Tibial nerve (tissue), 4 donors: ENCODE results near the gene WDR88. TPM values are rescaled to one million over a fixed set of nuclear protein-coding genes. Genes with fewer than 3 reads are reported as not detected.
"Not testable (repeated sequence)": the region's sequence is repeated elsewhere in the genome, so short reads cannot be mapped to it uniquely, and the experiment has no call there.

Source experiments
- DNase-seq, 2 donors: peaks; one replicate each; pipeline ENCODE4 v3.0.0-alpha.2; 2019; ENCODE audit warnings: low spot score in 2 of 2
- H3K27ac ChIP-seq, 4 donors: fragments of 200-600 bp; sonication (generic) in 3 of 4; one replicate each; pipeline ENCODE4 v1.5.1; 2017 to 2019; ENCODE audit warnings: mild to moderate bottlenecking in 1 of 4
- H3K27me3 ChIP-seq, 2 donors: fragments of 200-600 bp; sonication (generic) in 1 of 2; one replicate each; pipeline versions ENCODE4 v1.5.1 to v1.6.0; 2017 to 2019
- H3K36me3 ChIP-seq, 3 donors: fragments of 200-600 bp; sonication (generic); one replicate each; pipeline ENCODE4 v1.5.1; 2018 to 2019
- H3K4me1 ChIP-seq, 4 donors: fragments of 200-600 bp; sonication (generic) in 3 of 4; one replicate each; pipeline ENCODE4 v1.5.1; 2017 to 2019
- H3K4me3 ChIP-seq, 4 donors: fragments of 200-600 bp; sonication (generic) in 3 of 4; one replicate each; pipeline ENCODE4 v1.5.1; 2017 to 2019; ENCODE audit warnings: mild to moderate bottlenecking in 1 of 4, moderate library complexity in 1 of 4
- H3K9me3 ChIP-seq, 4 donors: fragments of 200-600 bp; sonication (generic) in 3 of 4; one replicate each; pipeline ENCODE4 v1.5.1; 2017 to 2019
- CTCF ChIP-seq, 5 experiments: fragments of 200-600 bp in 3 of 5; fragments of 450-650 bp in 2 of 5; sonication (generic) in 3 of 5; IDR thresholded peaks; one replicate each; pipeline ENCODE4 v1.5.1; 2016 to 2019; ENCODE audit warnings: antibody characterized with exemption in 5 of 5, mild to moderate bottlenecking in 3 of 5, moderate library complexity in 2 of 5
- EP300 ChIP-seq, 2 donors: sonication (generic); formaldehyde crosslinking; IDR thresholded peaks; one replicate each; pipeline ENCODE4 v1.6.1; 2017; ENCODE audit warnings: antibody characterized with exemption in 2 of 2, mild to moderate bottlenecking in 1 of 2
- POLR2A ChIP-seq, 2 donors: fragments of 450-650 bp; IDR thresholded peaks; one replicate each; pipeline ENCODE4 v1.6.1; 2017; ENCODE audit warnings: antibody characterized with exemption in 2 of 2, mild to moderate bottlenecking in 2 of 2, moderate library complexity in 2 of 2
- WGBS, 2 donors: methylation state at CpG; one replicate each; pipeline ENCODE4 v1.1.5; 2018; 5-methylcytosine and 5-hydroxymethylcytosine counted together
- total RNA-seq, 4 donors: library from RNA; depleted of rRNA; stranded (reverse); fragments of >200 nt; gene quantifications; one replicate each; pipeline ENCODE4 v1.1.0, GENCODE V29; 2016

The WDR88 gene
- total RNA-seq, 4 donors from 2014 or later: not detected

GRCh38 chr19:33152176-33152575 lies 20.3 kb downstream of the WDR88 start:
- WGBS, 2 donors: 56 to 61% methylated on average over 2 of the region's 2 CpGs
- no peaks in the 10 kb centered on the region for H3K4me1 ChIP-seq

GRCh38 chr19:33152625-33153024 lies 20.7 kb downstream of the WDR88 start:
- WGBS, 2 donors: 71 to 87% methylated on average over 4 of the region's 4 CpGs
- not testable (repeated sequence) for H3K36me3 ChIP-seq, DNase-seq, H3K9me3 ChIP-seq, H3K27me3 ChIP-seq, H3K27ac ChIP-seq, H3K4me1 ChIP-seq, H3K4me3 ChIP-seq

More at GRCh38 chr19:33152176-33152575, 20.3 kb downstream of the WDR88 start:
- Histone ChIP-seq H3K27me3 (no peaks in the 10 kb centered on the region), H3K9me3 (no peaks in the 10 kb centered on the region), H3K27ac (no peak overlapping the region), H3K36me3 (no peaks in the 10 kb centered on the region), H3K4me3 (no peak overlapping the region)
- DNase-seq: no peak
- TF ChIP-seq CTCF (IDR thresholded peaks at IDR 0.05): no peak
- TF ChIP-seq EP300 (IDR thresholded peaks at IDR 0.05): no peak
- TF ChIP-seq POLR2A (IDR thresholded peaks at IDR 0.05): no peak

- not testable (repeated sequence) for H3K4me1 ChIP-seq, H3K9me3 ChIP-seq, DNase-seq, H3K27me3 ChIP-seq, H3K27ac ChIP-seq, H3K4me3 ChIP-seq, H3K36me3 ChIP-seq
- WGBS, 2 donors: 82 to 84% methylated on average over 6 of the region's 6 CpGs
Observed at GRCh38 chr19:33154313-33154712, 22.4 kb downstream of the WDR88 start.

- no peak for TF ChIP-seq CTCF (IDR thresholded peaks at IDR 0.05)
- TF ChIP-seq POLR2A (IDR thresholded peaks at IDR 0.05): no peak
- TF ChIP-seq EP300 (IDR thresholded peaks at IDR 0.05): no peak
- H3K36me3 ChIP-seq: no peaks in the 10 kb centered on the region
Observed at GRCh38 chr19:33156334-33156733, 24.4 kb downstream of the WDR88 start.

GRCh38 chr19:33157906-33158305 lies 26.0 kb downstream of the WDR88 start:
- H3K4me3 ChIP-seq: no peak overlapping the region
- H3K27me3 ChIP-seq: no peaks in the 10 kb centered on the region
- no peak for DNase-seq
- no peaks in the 10 kb centered on the region for H3K9me3 ChIP-seq
- TF ChIP-seq CTCF (IDR thresholded peaks at IDR 0.05) (no peak), EP300 (IDR thresholded peaks at IDR 0.05) (no peak), POLR2A (IDR thresholded peaks at IDR 0.05) (no peak)
- H3K4me1 ChIP-seq: no peaks in the 10 kb centered on the region
- no peak overlapping the region for H3K27ac ChIP-seq
- no peaks in the 10 kb centered on the region for H3K36me3 ChIP-seq
- 60 to 64% methylated on average over 3 of the region's 3 CpGs for WGBS, 2 donors

More at GRCh38 chr19:33156334-33156733, 24.4 kb downstream of the WDR88 start:
- WGBS, 2 donors: 72 to 74% methylated on average over 5 of the region's 5 CpGs
- H3K27me3 ChIP-seq: no peaks in the 10 kb centered on the region
- no peaks in the 10 kb centered on the region for H3K4me1 ChIP-seq
- no peaks in the 10 kb centered on the region for H3K9me3 ChIP-seq
- no peak overlapping the region for H3K4me3 ChIP-seq
- no peak for DNase-seq
- H3K27ac ChIP-seq: no peak overlapping the region

- H3K9me3 ChIP-seq: no peaks in the 10 kb centered on the region
Observed at GRCh38 chr19:33158365-33158764, 26.5 kb downstream of the WDR88 start.

More at GRCh38 chr19:33158365-33158764, 26.5 kb downstream of the WDR88 start:
- Histone ChIP-seq H3K27ac (no peak overlapping the region), H3K4me1 (no peaks in the 10 kb centered on the region), H3K4me3 (no peak overlapping the region), H3K36me3 (no peaks in the 10 kb centered on the region), H3K27me3 (no peaks in the 10 kb centered on the region)
- no peak for DNase-seq
- 91 to 93% methylated on average over 6 of the region's 6 CpGs for WGBS, 2 donors
- TF ChIP-seq EP300 (IDR thresholded peaks at IDR 0.05) (no peak), CTCF (IDR thresholded peaks at IDR 0.05) (no peak), POLR2A (IDR thresholded peaks at IDR 0.05) (no peak)
